Cardiac fibroblast (primary cell): ENCODE measurements around the gene CLDND2.

Source experiments
- DNase-seq, 2 donors: peaks; one replicate each; pipeline versions ENCODE4 v3.0.0 to v3.0.0-alpha.2; 2010; ENCODE audit warnings: low read depth in 2 of 2
- H3K4me3 ChIP-seq, 2 donors: replicated peaks in 1 of 2; 1 replicate in 1 of 2; 2 replicates in 1 of 2; pipeline ENCODE4 v1.5.1; 2011; ENCODE audit warnings: low read depth in 2 of 2, low read length in 2 of 2, mild to moderate bottlenecking in 2 of 2, moderate library complexity in 1 of 2
- CTCF ChIP-seq: IDR thresholded peaks from one replicate; pipeline ENCODE4 v1.5.1; 2011; ENCODE audit warnings: low read depth, mild to moderate bottlenecking, low read length, inconsistent platforms

Gene CLDND2

DNA sequence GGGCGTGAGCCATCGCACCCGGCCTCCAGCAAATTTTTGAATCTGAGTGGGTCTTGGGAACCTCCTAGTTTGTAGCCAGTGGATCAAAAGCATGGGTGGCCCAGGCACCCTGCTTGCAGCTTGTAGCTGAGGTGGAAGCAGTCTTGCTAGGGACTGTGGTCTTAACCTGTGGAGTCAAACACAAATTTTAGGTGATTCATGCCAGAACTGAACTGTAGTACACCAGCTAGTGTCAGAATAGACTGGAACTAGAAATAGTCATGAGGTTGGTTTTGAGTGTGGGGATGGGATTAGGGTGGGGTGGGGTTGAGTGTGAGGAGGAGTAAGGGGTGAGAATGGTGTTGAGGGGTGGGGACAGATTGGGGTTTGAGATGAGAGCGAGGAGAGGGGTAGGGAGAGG lies 13.2 kb upstream of the CLDND2 start:
- no peak overlapping the region for H3K4me3 ChIP-seq
- TF ChIP-seq CTCF, result no peak
- no peak for DNase-seq

GRCh38 chr19:51380379-51380778 lies 11.6 kb upstream of the CLDND2 start:
- no peak for DNase-seq
- no peak for TF ChIP-seq CTCF

DNA sequence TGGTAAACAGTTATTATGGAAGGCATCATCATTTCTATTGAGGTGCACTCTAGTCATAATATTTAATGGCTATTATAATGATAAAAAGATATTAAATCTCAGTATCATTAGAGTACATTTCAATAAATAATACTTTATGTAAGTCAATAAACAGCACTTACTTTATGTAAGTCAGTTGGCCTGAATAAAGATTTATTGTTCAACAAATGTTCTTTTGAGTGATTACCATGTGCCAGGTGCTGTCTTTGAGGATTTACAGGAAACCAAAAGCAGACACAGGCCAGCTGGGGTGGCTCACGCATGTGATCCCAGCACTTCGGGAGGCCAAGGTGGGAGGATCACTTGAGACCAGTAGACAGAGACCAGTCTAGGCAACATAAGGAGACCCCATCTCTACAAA lies 8.6 kb upstream of the CLDND2 start:
- DNase-seq, result no peak
- TF ChIP-seq CTCF, result no peak
- no peak overlapping the region for H3K4me3 ChIP-seq

More at GRCh38 chr19:51380379-51380778, 11.6 kb upstream of the CLDND2 start:
- no peak overlapping the region for H3K4me3 ChIP-seq

GRCh38 chr19:51375504-51376221 lies 6.9 kb upstream of the CLDND2 start:
- no peak overlapping the region for H3K4me3 ChIP-seq
- TF ChIP-seq CTCF, result no peak
- no peak for DNase-seq

GRCh38 chr19:51372649-51373504 lies 4.1 kb upstream of the CLDND2 start, which contains the start of gene NKG7:
Gene NKG7 (minus strand): TSS chr19:51372654. CDS start chr19:51372535, 119 bp downstream.
- TF ChIP-seq CTCF, result no peak
- DNase-seq, result no peak
- H3K4me3 ChIP-seq, result no peak within 1 kb of the TSS

DNA sequence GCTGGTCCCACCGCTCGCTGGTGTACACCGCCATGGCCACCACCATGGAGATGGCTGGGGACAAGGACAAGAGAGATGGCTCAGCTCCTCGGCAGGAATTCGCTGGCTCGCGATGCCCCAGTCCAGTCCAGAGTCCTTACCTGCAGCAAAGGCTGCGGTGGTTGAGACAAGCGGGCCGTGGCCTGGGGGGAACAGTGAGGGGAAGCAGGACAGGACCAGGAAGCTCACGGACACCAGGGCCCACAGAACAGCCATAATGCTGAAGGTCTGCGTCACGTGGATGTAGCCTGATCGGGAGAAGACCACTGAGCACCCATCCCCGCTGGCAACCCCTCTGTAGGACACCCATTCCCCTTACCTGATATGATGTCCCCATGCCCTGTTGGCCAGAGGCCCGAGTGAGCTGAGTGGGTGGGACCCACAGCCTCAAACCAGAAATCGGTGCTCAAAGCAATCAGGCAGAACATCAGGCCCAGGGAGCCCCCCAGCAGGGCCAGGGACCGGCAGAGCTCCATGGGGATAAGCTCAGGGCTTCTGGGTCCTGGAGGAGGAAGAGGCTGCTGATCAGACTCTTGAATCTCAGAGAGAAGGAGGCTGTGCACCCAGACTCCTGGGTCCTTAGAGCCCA lies 3.3 kb upstream of the CLDND2 start:
- H3K4me3 ChIP-seq, result no peak overlapping the region
- TF ChIP-seq CTCF, result no peak
- no peak for DNase-seq
